HG03139 (cell line): ENCODE data around the gene CD47.

Source experiments
- ATAC-seq: cut with Tn5 transposase; IDR thresholded peaks from one replicate; pipeline ENCODE4 v1.9.1; 2021; ENCODE audit not compliant: unreplicated experiment

Gene CD47

DNA sequence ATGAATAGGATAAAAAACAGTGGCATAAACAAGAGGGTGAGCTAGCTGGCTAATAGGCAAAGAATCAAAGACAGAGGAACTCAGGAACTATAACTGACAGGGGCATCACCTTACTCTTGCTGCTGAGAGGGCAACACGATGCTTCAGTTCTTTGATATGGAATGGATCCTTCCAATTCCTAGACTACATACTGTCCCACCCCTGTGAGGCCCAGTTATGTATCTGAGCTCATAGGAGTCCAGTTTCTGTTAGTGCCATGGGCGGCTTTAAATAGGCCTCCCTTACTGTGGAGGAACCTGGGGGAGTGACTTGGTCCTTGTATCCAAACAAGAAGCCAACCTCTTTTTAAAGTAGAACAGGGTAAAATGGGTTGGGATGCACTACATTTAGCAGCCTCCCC lies 37.3 kb downstream of the CD47 start:
- ATAC-seq = no peak

DNA sequence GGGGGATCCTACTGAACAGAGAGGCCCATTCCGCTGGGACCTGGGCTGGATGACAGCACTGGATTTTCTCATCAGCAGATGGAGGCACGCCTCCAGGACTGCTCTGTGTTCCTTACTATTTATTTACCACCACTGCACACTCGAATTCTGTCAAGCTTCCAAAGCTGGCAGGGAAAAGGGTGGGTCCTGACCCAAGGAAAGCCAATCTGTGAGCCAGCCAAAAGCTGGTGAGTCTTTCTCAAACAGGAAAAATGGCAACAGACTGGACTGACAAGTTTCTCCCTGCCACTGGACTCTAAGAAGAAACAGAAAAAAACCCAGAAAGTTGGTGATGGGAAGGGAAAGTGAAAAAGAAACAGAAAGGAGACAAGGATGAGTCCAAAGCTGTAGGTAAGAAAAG lies 37.8 kb downstream of the CD47 start:
- ATAC-seq = no peak

DNA sequence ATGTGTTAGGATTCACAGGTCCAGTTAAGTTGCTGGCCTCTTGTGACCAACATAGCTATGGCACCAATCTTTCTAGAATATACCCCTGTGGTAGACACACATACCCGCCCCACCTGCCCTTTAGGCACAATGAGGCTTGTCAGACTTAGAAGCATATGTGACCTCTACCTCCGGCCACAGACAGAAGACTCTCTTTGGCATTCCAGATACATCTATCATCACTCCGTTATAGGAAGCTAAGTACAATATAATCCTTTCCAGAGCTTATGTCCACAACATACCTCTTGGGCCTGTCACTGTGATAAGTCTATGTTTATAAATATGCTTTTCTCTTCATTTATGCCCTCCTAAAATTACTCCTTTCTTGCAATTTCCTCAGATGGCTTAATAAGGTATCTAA lies 39.8 kb downstream of the CD47 start:
- no peak for ATAC-seq

DNA sequence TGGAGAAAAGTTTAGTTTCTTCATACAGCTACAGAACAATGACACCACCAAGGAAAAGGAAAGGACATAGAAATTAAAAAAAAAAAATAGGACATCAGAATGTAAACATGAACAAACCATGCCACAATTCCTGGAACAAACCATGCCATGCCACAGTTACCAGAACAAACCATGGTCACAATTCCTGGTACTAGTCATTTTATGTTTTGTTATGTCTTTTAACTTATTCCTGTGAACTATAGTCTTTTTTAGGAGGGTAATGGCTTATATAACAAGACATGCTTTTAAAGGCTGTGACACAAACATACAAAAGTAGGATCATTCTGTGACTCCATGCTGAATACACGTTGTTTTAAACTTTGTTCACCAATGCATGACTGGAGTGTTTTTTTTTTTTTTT lies 42.8 kb downstream of the CD47 start:
- ATAC-seq = no peak

DNA sequence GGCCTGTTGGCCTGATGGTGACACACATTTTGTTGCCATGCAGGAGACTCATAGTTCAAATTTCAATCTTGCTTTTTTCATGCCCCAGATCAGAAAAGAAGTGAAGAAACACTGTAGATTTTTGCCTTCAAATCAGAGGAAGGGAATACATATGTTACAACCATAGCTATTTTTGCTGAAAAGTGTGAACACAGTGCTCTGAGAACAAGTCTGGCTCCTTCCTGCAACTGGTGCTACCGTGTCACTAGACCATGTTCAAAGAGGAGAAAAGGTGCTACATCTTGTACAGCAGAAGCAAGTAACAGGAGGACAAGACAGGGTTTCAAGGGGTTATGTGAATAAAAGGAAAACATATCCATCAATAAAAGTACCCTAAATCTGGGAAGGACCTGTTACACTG lies 44.6 kb downstream of the CD47 start:
- no peak for ATAC-seq

DNA sequence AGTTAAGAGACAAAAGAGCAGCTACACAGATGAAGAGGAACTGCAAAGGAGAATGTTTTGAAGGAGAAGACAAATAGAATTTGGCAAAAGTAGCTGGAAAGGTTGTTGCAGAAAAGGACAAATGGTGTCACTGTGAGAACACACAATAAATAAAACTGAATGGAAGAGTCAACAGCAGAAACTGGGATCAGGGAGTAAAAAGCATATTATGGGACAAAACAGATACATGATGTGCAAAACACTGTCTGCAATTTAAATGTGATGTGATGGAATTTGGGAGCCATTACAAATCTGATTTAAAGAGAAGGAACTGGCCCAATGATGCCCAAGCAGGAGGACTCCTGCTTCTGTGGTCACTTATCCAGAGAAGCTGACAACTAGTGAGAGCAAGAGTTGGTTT lies 46.1 kb downstream of the CD47 start:
- no peak for ATAC-seq

DNA sequence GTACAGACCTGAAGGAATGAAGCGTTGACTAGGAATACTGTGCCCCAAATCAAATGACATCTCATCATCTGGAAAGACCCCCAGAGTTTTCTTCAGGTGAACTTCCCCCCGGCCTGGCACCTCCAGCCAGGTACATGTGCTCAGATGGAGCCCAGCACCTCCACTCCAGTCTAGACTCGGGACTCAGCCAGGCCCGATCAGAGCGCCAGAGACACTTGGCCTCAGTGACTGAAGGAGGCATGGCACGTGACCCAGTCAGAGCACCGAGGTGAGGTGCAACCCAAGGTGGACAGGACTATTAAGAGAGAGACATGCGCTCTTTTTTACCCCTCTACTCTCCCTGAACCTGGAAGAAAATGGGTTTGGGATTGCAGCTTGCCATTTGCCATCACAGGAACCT lies 48.5 kb downstream of the CD47 start:
- no peak for ATAC-seq

DNA sequence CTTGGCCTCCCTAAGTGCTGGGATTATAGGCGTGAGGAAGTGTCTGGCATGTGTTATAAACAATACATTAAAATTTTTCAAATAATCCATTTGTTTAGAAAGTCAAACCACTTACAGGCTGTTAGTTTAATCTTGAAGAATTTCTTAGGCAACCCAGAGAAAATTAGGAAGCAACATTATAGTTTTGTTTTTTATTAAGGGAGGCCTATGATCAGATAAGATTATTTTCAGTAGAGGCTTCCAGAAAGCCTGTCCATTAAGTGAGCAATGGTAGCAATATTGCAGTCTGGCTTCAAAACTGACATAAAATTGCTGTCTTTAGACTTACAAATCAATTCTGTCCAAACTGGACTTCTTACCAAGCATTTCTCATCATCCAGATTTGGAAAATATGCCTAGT lies 49.6 kb downstream of the CD47 start:
- no peak for ATAC-seq

DNA sequence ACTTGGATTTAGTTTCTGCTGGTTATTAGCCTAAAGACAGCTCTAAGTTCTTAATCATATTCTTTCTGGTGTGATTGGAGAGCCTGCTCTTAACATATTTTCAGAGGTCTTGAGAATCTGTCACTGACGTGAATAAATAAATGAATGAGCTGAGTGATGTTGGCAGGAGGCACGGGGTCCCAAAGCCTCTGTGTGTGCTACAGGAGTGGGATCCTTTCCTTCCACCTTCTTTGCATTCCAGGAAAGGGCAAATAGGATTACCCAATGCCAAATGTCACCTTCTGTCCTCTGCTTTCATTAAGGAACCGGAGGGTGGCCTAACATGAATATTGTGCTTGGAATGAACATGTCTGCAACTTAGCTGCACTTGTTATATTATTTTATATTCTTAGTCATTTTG lies 53.1 kb downstream of the CD47 start:
- ATAC-seq = no peak

DNA sequence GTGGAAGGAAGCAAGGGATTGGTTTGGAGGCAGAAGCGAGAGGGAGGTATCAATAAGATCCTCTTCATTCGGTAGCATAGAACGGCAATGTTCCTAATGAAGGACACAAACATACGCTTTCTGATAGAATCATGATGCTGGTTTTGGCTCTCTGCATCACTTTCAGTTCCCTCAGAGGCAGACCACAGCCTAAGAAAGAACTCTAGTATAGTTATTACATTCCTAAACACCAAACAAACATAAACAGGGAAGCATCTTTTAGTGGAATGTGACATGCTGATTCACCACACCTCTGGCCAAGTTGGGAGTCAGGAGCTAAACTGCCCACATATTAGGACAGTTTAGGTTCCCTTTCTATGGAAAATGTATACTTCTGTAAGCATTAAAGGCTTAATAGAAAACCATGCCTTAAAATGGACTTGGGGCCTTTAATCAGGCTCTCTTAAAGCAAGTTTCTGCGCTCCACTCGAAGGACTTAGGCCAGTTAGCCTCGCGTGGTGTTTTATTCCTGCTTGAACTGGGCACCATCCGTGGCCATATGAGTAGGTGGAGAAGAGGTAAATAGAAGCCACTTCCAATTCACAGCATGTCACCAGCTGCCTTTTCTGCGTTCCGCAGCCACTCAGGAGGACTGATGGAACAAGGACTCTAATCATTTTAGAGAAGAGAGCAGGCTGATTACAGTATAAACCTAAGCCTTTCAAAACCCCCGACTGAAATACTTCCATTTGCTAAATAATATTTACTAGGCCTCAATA lies 53.7 kb downstream of the CD47 start:
- no peak for ATAC-seq

DNA sequence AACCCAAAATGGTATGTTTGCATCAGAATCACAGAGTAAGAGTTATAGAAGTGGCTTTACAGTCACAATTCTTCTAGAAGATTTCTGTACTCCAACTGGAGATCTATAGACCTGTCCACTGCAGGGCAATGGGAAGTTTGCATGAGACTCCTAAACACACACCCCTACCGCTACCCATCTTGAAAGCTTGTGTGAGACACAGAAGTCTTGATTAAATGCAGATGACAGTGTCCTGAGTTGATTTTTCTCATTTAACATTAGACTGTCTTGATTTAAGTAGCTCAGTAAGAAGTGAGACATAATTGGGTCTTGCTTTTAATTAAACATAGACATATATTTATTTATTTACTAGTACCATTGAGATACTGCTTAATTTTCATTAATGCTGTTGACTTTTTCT lies 54.4 kb downstream of the CD47 start:
- ATAC-seq = no peak

DNA sequence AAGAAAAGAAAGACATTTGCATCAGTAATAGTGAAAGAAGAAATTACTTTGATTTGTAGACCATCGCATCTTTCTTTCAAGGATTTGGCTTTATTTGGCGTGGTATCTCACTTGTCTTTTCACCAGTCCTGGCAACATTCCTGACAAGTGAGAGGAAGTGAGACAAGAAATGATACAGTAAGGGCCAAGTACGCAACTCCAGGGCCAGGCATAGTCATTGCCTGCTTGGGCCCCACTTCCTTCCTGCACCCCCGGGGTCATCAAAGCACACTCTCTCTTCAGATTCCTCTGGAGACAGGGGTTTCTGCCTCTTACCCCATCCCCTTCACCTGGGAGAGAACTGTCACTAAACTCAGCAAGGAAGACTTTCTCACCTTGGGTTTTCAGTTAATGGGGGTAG lies 55.1 kb downstream of the CD47 start:
- ATAC-seq = no peak

DNA sequence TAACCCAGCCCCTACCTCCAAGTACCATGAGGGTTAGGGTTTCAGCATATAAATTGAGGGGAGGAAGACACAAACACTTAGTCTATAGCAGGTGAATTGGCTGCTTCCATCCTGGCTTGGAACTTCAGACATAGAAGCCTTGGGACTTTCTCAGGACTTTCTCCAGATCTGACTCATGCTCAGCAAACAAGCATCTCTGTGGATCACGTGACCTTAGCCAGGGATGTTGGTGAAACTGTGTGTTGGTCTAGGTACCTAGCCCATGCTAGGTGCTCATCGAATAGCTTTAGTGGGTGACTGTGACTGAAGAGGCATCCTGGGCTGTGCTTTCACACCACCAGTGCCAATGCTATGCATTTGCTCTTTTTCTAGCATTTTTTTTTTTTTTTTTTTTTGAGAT lies 58.9 kb downstream of the CD47 start:
- no peak for ATAC-seq

DNA sequence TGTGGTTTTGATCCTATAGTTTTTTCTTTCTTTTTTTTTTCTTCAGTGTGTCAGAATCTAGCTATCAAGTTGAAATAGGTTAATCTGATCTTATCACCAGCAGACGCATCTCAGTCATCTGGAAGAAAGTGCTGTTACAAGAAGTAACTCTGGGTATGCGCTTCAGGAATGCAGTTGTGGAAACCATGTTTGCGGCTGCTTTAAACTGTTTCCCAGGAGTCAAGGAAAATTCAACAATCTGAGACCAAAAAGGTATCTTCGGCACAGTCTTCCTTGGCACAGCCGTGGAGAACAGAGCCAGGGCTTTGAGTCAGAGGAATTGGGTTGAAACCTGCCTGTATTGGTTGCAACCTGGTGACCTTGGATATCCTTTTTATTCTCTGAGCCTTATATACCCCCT lies 59.9 kb downstream of the CD47 start:
- ATAC-seq = no peak

DNA sequence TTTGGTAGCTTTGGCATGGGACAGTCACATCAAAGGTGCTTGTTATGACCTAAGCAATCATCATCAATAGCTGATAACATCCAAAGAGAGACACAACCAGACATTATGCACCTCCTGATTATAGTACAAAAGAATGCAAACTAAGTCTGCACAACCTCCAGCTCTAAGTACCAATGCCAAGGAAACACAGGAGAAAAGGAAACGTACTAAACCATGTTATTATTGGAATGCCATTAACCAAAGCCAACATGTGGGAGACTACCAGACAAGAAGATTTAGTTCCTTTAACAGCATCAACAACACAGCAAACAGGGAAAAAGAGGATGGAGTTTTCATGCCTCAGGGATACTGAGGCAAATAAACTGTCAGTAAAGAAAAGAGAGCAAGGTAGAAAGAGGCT lies 61.4 kb downstream of the CD47 start:
- ATAC-seq = no peak

DNA sequence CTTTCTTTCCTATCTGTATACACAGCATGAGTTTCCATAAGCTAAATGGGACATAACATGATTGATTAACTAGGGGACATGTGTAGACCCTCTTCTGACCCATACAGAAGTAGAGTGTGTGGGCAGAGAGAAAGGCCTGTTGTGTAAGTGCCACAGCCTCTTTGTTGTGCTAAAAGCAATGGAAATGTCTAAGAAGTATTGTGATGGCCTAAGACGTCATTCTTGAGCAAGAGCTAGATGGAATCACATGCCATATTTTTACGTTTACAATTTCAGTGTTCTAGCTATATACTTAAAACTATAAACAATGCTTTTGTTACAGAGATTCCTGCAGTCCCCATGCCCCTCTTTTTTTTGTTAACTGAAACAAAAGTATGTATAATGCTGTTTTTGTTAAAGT lies 61.9 kb downstream of the CD47 start:
- ATAC-seq = no peak

DNA sequence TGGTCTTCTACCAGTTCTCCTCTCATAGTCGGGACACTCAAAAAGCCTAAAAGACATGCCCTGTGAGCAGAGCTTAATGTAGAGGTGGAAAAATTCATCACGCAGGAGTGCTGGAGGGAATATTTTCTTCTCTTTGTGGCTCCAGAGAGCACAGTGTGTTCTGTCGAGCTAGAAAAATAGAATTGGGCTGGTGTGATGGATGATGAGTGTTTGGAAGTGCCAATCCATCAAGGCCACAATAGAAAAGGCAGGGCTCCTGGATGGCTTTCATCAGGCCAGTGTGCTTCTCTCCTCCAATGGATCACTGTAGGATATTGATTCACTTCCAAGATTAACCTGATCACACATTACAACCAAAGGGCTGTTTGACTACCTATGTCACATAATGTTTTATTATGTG lies 65.7 kb downstream of the CD47 start:
- ATAC-seq = no peak

DNA sequence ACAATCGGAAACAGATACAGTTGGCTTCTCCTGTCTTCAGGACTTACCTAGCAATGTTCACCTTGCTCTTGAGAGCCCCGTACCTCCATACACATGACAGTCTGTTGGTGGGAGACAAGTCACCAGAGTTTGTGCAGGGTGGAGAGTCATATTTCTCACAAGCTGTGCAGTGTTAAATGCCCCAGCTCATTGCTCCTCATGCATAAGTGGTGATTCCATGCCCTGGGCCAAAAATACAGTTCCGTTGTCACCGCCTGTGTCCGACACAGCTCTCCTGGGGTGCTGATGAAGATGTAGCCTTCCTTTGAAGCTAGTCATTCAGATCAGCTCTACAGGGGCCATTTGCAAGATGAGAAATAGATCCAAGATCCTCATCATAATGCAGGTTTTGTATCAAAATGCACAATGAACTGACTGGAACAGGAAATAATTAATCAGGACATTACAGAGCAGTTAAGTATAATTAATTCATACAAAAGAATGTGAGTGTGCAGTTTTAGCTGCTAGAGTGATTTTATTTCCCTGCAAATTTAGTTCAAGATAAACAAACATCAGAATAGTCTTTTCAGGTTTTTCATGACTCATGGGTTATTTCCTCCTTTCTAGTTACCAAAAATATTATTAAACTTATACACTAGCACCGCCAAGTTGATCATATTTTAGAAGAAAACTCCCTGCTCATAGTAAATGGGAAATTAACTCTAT lies 66.5 kb downstream of the CD47 start:
- no peak for ATAC-seq

DNA sequence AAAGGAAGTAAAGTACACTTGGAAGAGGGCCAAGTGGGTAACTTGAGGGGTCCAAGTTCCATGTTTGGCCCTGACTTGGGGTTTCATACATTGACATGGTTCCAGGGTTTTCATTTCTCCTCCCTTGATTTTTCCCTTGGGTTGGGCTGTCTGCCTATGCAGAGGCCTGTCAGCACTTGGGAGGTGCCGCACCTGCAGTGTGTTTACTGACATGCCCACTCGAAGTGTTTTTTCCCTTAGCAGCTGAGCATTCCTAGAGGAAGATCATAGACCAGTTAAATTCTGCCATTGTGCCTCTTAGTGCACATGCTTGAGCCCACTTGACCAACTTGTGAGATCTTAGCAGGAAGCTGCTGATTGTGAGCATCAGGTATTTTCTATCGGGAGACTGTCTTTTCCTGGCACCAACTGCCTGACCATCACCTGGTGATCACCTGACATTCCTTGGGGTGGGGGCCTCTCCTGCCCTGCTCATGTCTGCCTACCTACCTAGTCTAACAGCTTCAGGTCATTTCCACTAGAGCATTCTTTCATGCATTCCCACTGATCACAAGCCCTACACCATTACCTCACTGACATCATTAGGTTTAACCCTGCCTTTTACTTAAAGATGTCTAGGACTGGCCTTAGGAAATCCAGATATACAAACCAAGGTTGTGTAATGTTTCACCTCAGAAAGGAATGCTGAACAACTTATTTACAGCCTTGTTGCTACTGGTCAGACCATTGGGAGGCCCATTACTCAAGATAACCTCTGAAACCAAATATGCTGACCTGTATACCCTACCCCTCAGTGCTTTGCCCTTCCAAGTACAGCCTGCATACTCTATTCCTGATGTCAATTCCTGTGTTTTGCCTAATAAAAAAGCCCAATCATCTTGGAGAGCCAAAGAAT lies 68.3 kb downstream of the CD47 start:
- ATAC-seq = no peak

DNA sequence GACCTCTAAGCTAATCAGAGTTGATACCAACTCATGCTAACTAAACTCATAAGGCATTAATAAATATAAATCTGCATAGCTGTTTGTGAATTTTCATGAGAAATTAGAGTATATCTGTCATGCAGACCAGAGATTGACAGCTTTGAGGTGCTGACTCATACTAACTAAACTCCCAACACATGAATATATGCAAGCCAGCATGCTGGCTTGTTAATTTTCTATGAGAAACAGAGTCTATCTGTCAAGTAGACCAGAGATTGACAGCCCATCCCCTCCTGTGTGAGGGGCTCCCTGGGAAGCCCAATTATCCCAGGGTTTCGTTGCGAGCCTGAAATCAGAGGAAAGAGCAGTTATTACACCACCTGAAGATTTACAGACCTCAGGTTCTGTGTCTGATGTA lies 69.3 kb downstream of the CD47 start:
- ATAC-seq = no peak

DNA sequence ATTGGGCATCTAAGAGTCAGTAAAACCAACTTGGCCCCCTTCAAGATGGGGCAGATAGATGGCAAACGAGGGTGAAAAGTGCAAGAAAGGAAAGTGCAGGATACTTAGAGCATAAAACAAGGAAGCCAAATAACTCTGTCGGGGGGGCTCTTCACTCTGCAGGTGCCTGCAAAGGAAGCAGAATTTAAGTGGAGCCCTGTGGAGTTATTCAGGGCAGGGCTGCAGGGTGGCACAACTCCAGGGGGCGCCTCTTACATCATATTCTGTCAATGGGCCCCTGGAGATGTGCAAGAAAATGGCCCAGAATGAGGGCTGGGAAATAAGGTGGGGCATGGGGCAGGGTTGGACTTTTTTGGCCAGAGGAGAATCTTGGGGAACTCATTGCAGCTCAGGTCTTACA lies 69.7 kb downstream of the CD47 start:
- no peak for ATAC-seq

DNA sequence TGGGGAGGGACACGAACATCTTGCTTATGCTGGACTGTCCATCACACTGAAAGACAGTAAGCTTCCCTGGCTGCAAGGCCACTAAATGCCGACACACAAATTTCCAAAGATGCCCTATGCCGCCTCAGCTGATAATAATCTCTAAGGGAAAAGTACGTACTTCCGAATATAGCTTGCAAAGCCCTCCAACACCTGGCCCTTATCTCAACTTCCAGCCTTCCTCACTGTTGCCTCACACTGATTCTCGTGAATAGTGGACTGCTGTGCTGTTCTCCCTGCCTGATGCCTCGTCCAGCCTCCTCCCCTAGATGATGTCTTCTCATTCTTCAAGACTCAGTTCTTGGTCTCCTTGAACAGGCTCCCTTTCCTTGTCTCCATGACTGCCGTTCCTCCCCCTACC lies 72.3 kb downstream of the CD47 start:
- ATAC-seq = no peak
